Gastrocnemius medialis (tissue), 4 donors: Measurements from ENCODE around the gene DAGLA. TPM values are rescaled to one million over a fixed set of nuclear protein-coding genes. Genes with fewer than 3 reads are reported as not detected.

ENCODE experiments used
- ATAC-seq, 2 donors: fragments of 150-250 bp; one replicate each; pipeline ENCODE4 v1.9.1; 2016
- DNase-seq, 2 donors: peaks; one replicate each; pipeline ENCODE4 v3.0.0-alpha.2; 2019
- H3K27ac ChIP-seq, 4 donors: fragments of 200-600 bp; sonication (generic); 1 replicate in 1 of 4; 2 replicates in 3 of 4; pipeline ENCODE4 v1.5.1; 2016 to 2018; ENCODE audit warnings: mild to moderate bottlenecking in 2 of 4, moderate library complexity in 1 of 4
- H3K27me3 ChIP-seq, 3 donors: fragments of 200-600 bp; sonication (generic) in 2 of 3; 1 replicate in 1 of 3; 2 replicates in 2 of 3; pipeline versions ENCODE4 v1.5.1 to v1.6.0; 2016 to 2019; ENCODE audit warnings: mild to moderate bottlenecking in 1 of 3, moderate library complexity in 1 of 3
- H3K36me3 ChIP-seq, 2 donors: fragments of 200-600 bp; sonication (generic) in 1 of 2; one replicate each; pipeline ENCODE4 v1.5.1; 2017 to 2018
- H3K4me1 ChIP-seq, 2 donors: fragments of 200-600 bp; sonication (generic) in 1 of 2; one replicate each; pipeline ENCODE4 v1.5.1; 2016 to 2017; ENCODE audit warnings: mild to moderate bottlenecking in 2 of 2
- H3K4me3 ChIP-seq, 4 donors: fragments of 200-600 bp; sonication (generic) in 3 of 4; 1 replicate in 1 of 4; 2 replicates in 3 of 4; pipeline ENCODE4 v1.5.1; 2016 to 2019; ENCODE audit warnings: mild to moderate bottlenecking in 2 of 4
- H3K9me3 ChIP-seq, 3 donors: fragments of 200-600 bp; sonication (generic) in 2 of 3; 1 replicate in 1 of 3; 2 replicates in 2 of 3; pipeline ENCODE4 v1.5.1; 2016 to 2019
- POLR2A ChIP-seq, 2 donors: fragments of 450-650 bp; IDR thresholded peaks; one replicate each; pipeline ENCODE4 v1.6.1; 2017; ENCODE audit warnings: antibody characterized with exemption in 2 of 2, mild to moderate bottlenecking in 2 of 2, moderate library complexity in 2 of 2
- in situ Hi-C, 4 donors: fragments of 200-750 bp; cut with MboI; loops; one replicate each; pipeline versions ENCODE4 v1.15.0 to v1.8.0; 2017; ENCODE audit warnings: low sequenced_read_pairs in 4 of 4
- intact Hi-C: fragments of 100-400 bp; cut with DNase I; formaldehyde crosslinking; loops from one replicate; pipeline ENCODE4 v1.15.1; 2023; ENCODE audit warnings: low total_unique reads
- total RNA-seq, 4 donors: library from RNA; depleted of rRNA; stranded (reverse); fragments of >200 nt; gene quantifications; one replicate each; pipeline versions ENCODE4 v1.1.0 to v1.2.3, GENCODE V29; 2016
- TF ChIP-seq, protein P1 (sequence below), 5 experiments: fragments of 450-650 bp in 3 of 5; fragments of 200-600 bp in 2 of 5; sonication (generic) in 2 of 5; IDR thresholded peaks in 4 of 5; conservative IDR thresholded peaks in 1 of 5; 1 replicate in 4 of 5; 2 replicates in 1 of 5; pipeline ENCODE4 v1.5.1; 2016 to 2019; ENCODE audit warnings: antibody characterized with exemption in 5 of 5, mild to moderate bottlenecking in 3 of 5, moderate library complexity in 3 of 5

The DAGLA gene
- total RNA-seq, 4 donors from 2014 or later = 0.58 to 5.5 (median 2.9) TPM

DNA sequence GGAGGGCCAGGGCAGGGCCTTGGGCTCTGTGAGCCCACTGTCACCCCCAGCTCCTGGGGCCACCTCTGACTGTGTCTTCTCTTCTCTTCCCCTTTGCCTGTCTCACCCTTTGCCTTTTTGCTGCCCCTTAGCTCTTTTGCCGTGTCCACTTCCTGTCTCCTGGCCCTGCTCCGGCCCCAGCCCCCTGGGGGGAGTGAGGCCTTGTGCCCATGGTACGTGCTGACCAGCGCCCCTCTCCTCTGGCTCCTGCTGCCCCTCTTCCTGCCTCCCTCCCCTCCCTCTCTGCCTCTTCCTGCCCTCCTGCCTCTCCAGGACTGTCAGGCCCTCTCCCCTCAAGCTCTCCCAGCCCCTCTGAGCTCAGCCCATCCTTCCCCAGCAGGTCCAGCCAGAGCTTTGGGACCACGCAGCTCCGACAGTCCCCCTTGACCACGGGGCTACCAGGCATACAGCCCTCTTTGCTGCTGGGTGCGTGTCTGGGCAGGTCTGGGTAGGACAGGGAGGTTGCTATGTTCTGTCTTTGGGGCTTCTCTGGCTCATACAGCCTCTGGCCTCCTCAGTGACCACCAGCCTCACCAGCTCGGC, 100.5 kb downstream of the DAGLA start:
- no peak for ATAC-seq
- Histone ChIP-seq H3K9me3 (no peaks in the 10 kb centered on the region), H3K27ac (no peak overlapping the region), H3K27me3 (no peaks in the 10 kb centered on the region), H3K36me3 (peaks cover 0 to 1% of the 10 kb centered on the region in 2 donors), H3K4me1 (peaks cover 0 to 5% of the 10 kb centered on the region in 2 donors), H3K4me3 (no peak overlapping the region)
- intact Hi-C loops = no loop called here
- TF ChIP-seq POLR2A (IDR thresholded peaks at IDR 0.05) = no peak
- TF ChIP-seq, protein P1, sequence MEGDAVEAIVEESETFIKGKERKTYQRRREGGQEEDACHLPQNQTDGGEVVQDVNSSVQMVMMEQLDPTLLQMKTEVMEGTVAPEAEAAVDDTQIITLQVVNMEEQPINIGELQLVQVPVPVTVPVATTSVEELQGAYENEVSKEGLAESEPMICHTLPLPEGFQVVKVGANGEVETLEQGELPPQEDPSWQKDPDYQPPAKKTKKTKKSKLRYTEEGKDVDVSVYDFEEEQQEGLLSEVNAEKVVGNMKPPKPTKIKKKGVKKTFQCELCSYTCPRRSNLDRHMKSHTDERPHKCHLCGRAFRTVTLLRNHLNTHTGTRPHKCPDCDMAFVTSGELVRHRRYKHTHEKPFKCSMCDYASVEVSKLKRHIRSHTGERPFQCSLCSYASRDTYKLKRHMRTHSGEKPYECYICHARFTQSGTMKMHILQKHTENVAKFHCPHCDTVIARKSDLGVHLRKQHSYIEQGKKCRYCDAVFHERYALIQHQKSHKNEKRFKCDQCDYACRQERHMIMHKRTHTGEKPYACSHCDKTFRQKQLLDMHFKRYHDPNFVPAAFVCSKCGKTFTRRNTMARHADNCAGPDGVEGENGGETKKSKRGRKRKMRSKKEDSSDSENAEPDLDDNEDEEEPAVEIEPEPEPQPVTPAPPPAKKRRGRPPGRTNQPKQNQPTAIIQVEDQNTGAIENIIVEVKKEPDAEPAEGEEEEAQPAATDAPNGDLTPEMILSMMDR (IDR thresholded peaks at IDR 0.05 in 4 of 5, conservative IDR thresholded peaks at IDR 0.05 in 1 of 5) = no peak
- in situ Hi-C loops = loop anchor here in 1 of 4 donors (25.0 kb wide), 1 partner anchor 532 kb away; no protein-coding TSS in a partner anchor
- no peak for DNase-seq

GRCh38 chr11:61781585-61781984, 101.4 kb downstream of the DAGLA start:
- Histone ChIP-seq H3K4me1 (peaks cover 0 to 5% of the 10 kb centered on the region in 2 donors), H3K4me3 (no peak overlapping the region), H3K36me3 (peaks cover 0 to 9% of the 10 kb centered on the region in 2 donors), H3K27ac (no peak overlapping the region), H3K9me3 (no peaks in the 10 kb centered on the region), H3K27me3 (no peaks in the 10 kb centered on the region)
- no peak for ATAC-seq
- TF ChIP-seq, protein P1 (IDR thresholded peaks at IDR 0.05 in 4 of 5, conservative IDR thresholded peaks at IDR 0.05 in 1 of 5) = no peak
- TF ChIP-seq POLR2A (IDR thresholded peaks at IDR 0.05) = no peak
- DNase-seq = no peak
- intact Hi-C loops = no loop called here
- in situ Hi-C loops = loop anchor here in 1 of 4 donors (25.0 kb wide), 1 partner anchor 531 kb away; no protein-coding TSS in a partner anchor

- ATAC-seq = no peak
- H3K4me3 ChIP-seq = no peak overlapping the region
- H3K36me3 ChIP-seq = peaks cover 0 to 15% of the 10 kb centered on the region in 2 donors
Observed at GRCh38 chr11:61782299-61782698, 102.1 kb downstream of the DAGLA start.

GRCh38 chr11:61782841-61783240, 102.7 kb downstream of the DAGLA start:
- Histone ChIP-seq H3K9me3 (no peaks in the 10 kb centered on the region), H3K36me3 (peaks cover 0 to 20% of the 10 kb centered on the region in 2 donors), H3K27ac (no peak overlapping the region), H3K27me3 (no peaks in the 10 kb centered on the region), H3K4me3 (no peak overlapping the region), H3K4me1 (no peaks in the 10 kb centered on the region)
- ATAC-seq (no peak), DNase-seq (no peak)
- TF ChIP-seq, protein P1 (IDR thresholded peaks at IDR 0.05 in 4 of 5, conservative IDR thresholded peaks at IDR 0.05 in 1 of 5) = no peak
- no peak for TF ChIP-seq POLR2A (IDR thresholded peaks at IDR 0.05)
- intact Hi-C loops (no loop called here), in situ Hi-C loops (loop anchor here in 1 of 4 donors (25.0 kb wide), 1 partner anchor 529 kb away; no protein-coding TSS in a partner anchor)

More at GRCh38 chr11:61782299-61782698, 102.1 kb downstream of the DAGLA start:
- TF ChIP-seq, protein P1 (IDR thresholded peaks at IDR 0.05 in 4 of 5, conservative IDR thresholded peaks at IDR 0.05 in 1 of 5) = no peak
- TF ChIP-seq POLR2A (IDR thresholded peaks at IDR 0.05) = no peak
- Histone ChIP-seq H3K9me3 (no peaks in the 10 kb centered on the region), H3K27me3 (no peaks in the 10 kb centered on the region), H3K27ac (no peak overlapping the region), H3K4me1 (peaks cover 0 to 5% of the 10 kb centered on the region in 2 donors)
- no peak for DNase-seq
- in situ Hi-C loops = loop anchor here in 1 of 4 donors (25.0 kb wide), 1 partner anchor 530 kb away; no protein-coding TSS in a partner anchor
- intact Hi-C loops = no loop called here
